GM18526 (cell line): ENCODE measurements around the gene DUSP11.

Source experiments
- POLR2A ChIP-seq: IDR thresholded peaks from 3 replicates; pipeline ENCODE4 v1.6.1; 2011; ENCODE audit not compliant: insufficient read length; ENCODE audit errors: extremely low read depth

DUSP11 gene

GRCh38 chr2:73779467-73780236 is at the start of gene DUSP11:
Gene DUSP11, minus strand, starts transcription at chr2:73780103. Its CDS starts 129 bp downstream, at chr2:73779974.
- peak; percentile 80 for TF ChIP-seq POLR2A

GRCh38 chr2:73828818-73829570 is 49.1 kb upstream of the DUSP11 start, which contains the start of gene STAMBP:
Gene STAMBP, plus strand, starts transcription at chr2:73828961. Its CDS starts 1,896 bp downstream, at chr2:73830857.
- peak; percentile 71 for TF ChIP-seq POLR2A

GRCh38 chr2:73828389-73828817 is 48.5 kb upstream of the DUSP11 start:
- TF ChIP-seq POLR2A = no peak

GRCh38 chr2:73827660-73828388 is 47.9 kb upstream of the DUSP11 start:
- no peak for TF ChIP-seq POLR2A

GRCh38 chr2:73827018-73827417 is 47.1 kb upstream of the DUSP11 start:
- no peak for TF ChIP-seq POLR2A

GRCh38 chr2:73825408-73825807 is 45.5 kb upstream of the DUSP11 start:
- TF ChIP-seq POLR2A = no peak

GRCh38 chr2:73823916-73824523 is 44.1 kb upstream of the DUSP11 start:
- TF ChIP-seq POLR2A = no peak

- TF ChIP-seq POLR2A = no peak
Observed at GRCh38 chr2:73823416-73823815, 43.5 kb upstream of the DUSP11 start.

GRCh38 chr2:73822991-73823390 is 43.1 kb upstream of the DUSP11 start:
- no peak for TF ChIP-seq POLR2A

GRCh38 chr2:73822276-73822675 is 42.4 kb upstream of the DUSP11 start:
- TF ChIP-seq POLR2A = no peak

- no peak for TF ChIP-seq POLR2A
Observed at GRCh38 chr2:73821669-73822068, 41.8 kb upstream of the DUSP11 start.

- peak; percentile 17 for TF ChIP-seq POLR2A
Observed at GRCh38 chr2:73821227-73821626, 41.3 kb upstream of the DUSP11 start.

- no peak for TF ChIP-seq POLR2A
Observed at GRCh38 chr2:73818296-73818695, 38.4 kb upstream of the DUSP11 start.

GRCh38 chr2:73812635-73813034 is 32.7 kb upstream of the DUSP11 start:
- TF ChIP-seq POLR2A = no peak

- no peak for TF ChIP-seq POLR2A
Observed at GRCh38 chr2:73811878-73812277, 32.0 kb upstream of the DUSP11 start.
